Measurements from ENCODE around the gene USP5. TPM values are rescaled to one million over a fixed set of nuclear protein-coding genes. Genes with fewer than 3 reads are reported as not detected.

Gene USP5
- total and polyA plus RNA-seq, 2 donors (not counting 1 experiment from before 2014, with no cell fraction given), result 35.1 to 59.7 TPM

DNA sequence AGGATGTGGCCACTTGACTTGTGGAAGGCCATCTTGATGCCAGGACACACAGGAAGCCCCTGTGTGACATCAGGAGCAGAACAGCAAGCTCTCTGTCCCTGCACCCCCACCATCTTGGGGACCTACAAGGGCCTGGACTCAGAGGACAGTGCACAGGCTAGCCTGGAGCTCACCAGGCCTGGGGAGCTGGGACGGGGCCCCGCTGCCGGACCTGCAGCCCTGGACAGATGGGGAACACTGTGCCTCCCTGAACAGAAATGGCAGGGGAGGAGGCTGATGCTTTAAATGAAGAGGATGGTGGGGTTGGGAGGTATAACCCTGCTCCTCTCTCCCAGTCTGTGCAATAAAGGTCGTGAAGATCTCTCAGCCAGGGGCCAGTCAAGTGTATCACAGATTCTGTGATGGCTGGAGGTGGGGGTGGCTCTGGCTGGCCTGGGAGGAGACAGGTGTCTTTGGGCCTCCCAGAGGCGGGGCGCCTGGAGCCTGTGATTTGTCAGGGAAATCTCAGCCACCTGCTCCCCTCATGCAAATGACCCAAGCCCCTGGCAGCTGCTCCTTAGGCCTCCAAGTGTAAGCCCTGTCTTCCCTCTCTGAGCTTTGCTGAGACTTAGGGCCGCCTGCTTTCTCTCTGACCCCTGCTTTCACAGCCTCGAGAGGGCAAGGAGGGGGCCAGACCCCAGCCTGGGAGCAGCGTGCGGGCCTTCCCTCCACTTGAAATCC is 12.3 kb upstream of the USP5 start:
- intact Hi-C loops (cut with micrococcal nuclease), result no loop called here
- no peak overlapping the region for H3K9ac ChIP-seq (ENCODE audit: low read length)
- no peak for TF ChIP-seq EZH2 (IDR thresholded peaks at IDR 0.05; ENCODE audit: borderline replicate concordance, insufficient read depth, low read depth, low read length, poor library complexity, severe bottlenecking)
- TF ChIP-seq, protein P1, sequence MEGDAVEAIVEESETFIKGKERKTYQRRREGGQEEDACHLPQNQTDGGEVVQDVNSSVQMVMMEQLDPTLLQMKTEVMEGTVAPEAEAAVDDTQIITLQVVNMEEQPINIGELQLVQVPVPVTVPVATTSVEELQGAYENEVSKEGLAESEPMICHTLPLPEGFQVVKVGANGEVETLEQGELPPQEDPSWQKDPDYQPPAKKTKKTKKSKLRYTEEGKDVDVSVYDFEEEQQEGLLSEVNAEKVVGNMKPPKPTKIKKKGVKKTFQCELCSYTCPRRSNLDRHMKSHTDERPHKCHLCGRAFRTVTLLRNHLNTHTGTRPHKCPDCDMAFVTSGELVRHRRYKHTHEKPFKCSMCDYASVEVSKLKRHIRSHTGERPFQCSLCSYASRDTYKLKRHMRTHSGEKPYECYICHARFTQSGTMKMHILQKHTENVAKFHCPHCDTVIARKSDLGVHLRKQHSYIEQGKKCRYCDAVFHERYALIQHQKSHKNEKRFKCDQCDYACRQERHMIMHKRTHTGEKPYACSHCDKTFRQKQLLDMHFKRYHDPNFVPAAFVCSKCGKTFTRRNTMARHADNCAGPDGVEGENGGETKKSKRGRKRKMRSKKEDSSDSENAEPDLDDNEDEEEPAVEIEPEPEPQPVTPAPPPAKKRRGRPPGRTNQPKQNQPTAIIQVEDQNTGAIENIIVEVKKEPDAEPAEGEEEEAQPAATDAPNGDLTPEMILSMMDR (IDR thresholded peaks at IDR 0.05), result no peak
- ATAC-seq (ENCODE audit: low read depth) (peak; percentile 77), DNase-seq (peak; percentile 69)
- H3K9me3 ChIP-seq (ENCODE audit: control extremely low read depth in 1 of 3, control insufficient read depth in 2 of 3, insufficient read depth in 1 of 3, low read length in 2 of 3), result peaks cover 0 to 3% (median 0%) of the 10 kb centered on the region in 3 donors
- Mint-ChIP-seq H3K27ac (peak overlapping the region; percentile 61), H3K9me3 (ENCODE audit: insufficient read depth) (no peaks in the 10 kb centered on the region), H3K27me3 (no peaks in the 10 kb centered on the region), H3K4me3 (peak overlapping the region; percentile 34), H3K4me1 (peaks cover 17% of the 10 kb centered on the region)
- H3K4me3 ChIP-seq (ENCODE audit: control extremely low read depth in 1 of 5, extremely low read depth in 1 of 5, insufficient read depth in 1 of 5, low read depth in 2 of 5, low read length in 4 of 5), result no peak overlapping the region
- H4K20me1 ChIP-seq (ENCODE audit: control insufficient read depth, insufficient read depth, low read length, poor library complexity, severe bottlenecking), result no peaks in the 10 kb centered on the region
- H3K27me3 ChIP-seq (replicated peaks in 1 of 4; ENCODE audit: control extremely low read depth in 1 of 4, control insufficient read depth in 3 of 4, insufficient read depth in 4 of 4, low read length in 3 of 4), result peaks cover 0 to 9% (median 0%) of the 10 kb centered on the region in 4 experiments
- 67% methylated on average over 7 of the region's 10 CpGs for WGBS (ENCODE audit: insufficient coverage)
- H3K4me1 ChIP-seq (ENCODE audit: control insufficient read depth in 2 of 2, insufficient read depth in 2 of 2, low read length in 2 of 2), result peaks cover 0 to 24% of the 10 kb centered on the region in 2 donors
- peak overlapping the region; percentile 42 for H3K4me2 ChIP-seq (replicated peaks; ENCODE audit: low read depth, low read length, poor library complexity, severe bottlenecking)
- H3K79me2 ChIP-seq (ENCODE audit: control insufficient read depth, insufficient read depth, low read length), result no peaks in the 10 kb centered on the region
- peak overlapping the region; percentile 47 for H2AFZ ChIP-seq (ENCODE audit: insufficient read depth, low read depth, low read length, poor library complexity, severe bottlenecking)
- ChIA-PET POLR2A (interaction anchor here (1.2 kb wide), 1 partner anchor 13 kb away, joined by 4 read pairs; the partner anchor contains the start of gene USP5), CTCF (interaction anchor here (0.5 to 1.8 kb wide), 5 partner anchors 11 to 120 kb away, joined by 3 to 8 read pairs (median 5); partner anchors contain the start of genes CDCA3, MLF2 and USP5)
- no peaks in the 10 kb centered on the region for H3K36me3 ChIP-seq (replicated peaks in 1 of 2; ENCODE audit: control extremely low read depth in 1 of 2, control insufficient read depth in 1 of 2, extremely low read depth in 1 of 2, insufficient read depth in 2 of 2, low read length in 1 of 2)
- H3K27ac ChIP-seq (ENCODE audit: low read length in 2 of 2), result peak overlapping the region in 1 of 2 donors; percentile 24

DNA sequence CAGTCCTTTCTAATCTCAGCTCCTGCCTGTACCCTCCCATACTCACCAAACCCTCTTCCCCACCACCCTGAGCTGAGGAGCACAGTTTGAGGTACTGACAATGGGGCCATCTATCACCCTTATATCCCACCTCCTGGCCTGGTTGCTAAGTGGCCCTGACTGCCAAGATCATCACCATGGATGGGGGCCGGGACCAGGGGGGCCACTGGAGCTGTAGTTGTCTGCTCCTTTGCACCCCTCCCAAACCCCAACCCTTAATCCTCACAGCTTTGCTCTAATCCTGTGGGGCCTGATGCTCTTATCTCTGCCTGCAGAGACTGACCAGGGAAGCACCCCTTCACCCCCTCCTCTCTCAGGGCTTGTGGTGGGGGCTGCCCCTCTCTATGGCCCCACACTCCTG is 11.6 kb upstream of the USP5 start:
- H4K20me1 ChIP-seq (ENCODE audit: control insufficient read depth, insufficient read depth, low read length, poor library complexity, severe bottlenecking), result no peaks in the 10 kb centered on the region
- no peak overlapping the region for H3K4me3 Mint-ChIP-seq
- H3K4me2 ChIP-seq (replicated peaks; ENCODE audit: low read depth, low read length, poor library complexity, severe bottlenecking), result peak overlapping the region; percentile 42
- H2AFZ ChIP-seq (ENCODE audit: insufficient read depth, low read depth, low read length, poor library complexity, severe bottlenecking), result peak overlapping the region; percentile 47
- H3K9me3 Mint-ChIP-seq (ENCODE audit: insufficient read depth), result no peaks in the 10 kb centered on the region
- no peak overlapping the region for H3K4me3 ChIP-seq (ENCODE audit: control extremely low read depth in 1 of 5, extremely low read depth in 1 of 5, insufficient read depth in 1 of 5, low read depth in 2 of 5, low read length in 4 of 5)
- POLR2A ChIA-PET, result no interaction called here
- no peak overlapping the region for H3K9ac ChIP-seq (ENCODE audit: low read length)
- CTCF ChIA-PET, result interaction anchor here (0.5 to 1.8 kb wide), 3 partner anchors 11 to 120 kb away, joined by 3 to 8 read pairs (median 3); partner anchors contain the start of genes CDCA3, MLF2 and USP5
- H3K27me3 Mint-ChIP-seq, result no peaks in the 10 kb centered on the region
- TF ChIP-seq EZH2 (IDR thresholded peaks at IDR 0.05; ENCODE audit: borderline replicate concordance, insufficient read depth, low read depth, low read length, poor library complexity, severe bottlenecking), result no peak
- TF ChIP-seq, protein P1 (IDR thresholded peaks at IDR 0.05), result no peak
- peaks cover 0 to 9% (median 0%) of the 10 kb centered on the region in 4 experiments for H3K27me3 ChIP-seq (replicated peaks in 1 of 4; ENCODE audit: control extremely low read depth in 1 of 4, control insufficient read depth in 3 of 4, insufficient read depth in 4 of 4, low read length in 3 of 4)
- no peaks in the 10 kb centered on the region for H3K36me3 ChIP-seq (replicated peaks in 1 of 2; ENCODE audit: control extremely low read depth in 1 of 2, control insufficient read depth in 1 of 2, extremely low read depth in 1 of 2, insufficient read depth in 2 of 2, low read length in 1 of 2)
- peaks cover 17% of the 10 kb centered on the region for H3K4me1 Mint-ChIP-seq
- H3K27ac Mint-ChIP-seq, result peak overlapping the region; percentile 61
- ATAC-seq (ENCODE audit: low read depth), result no peak
- DNase-seq, result no peak
- peaks cover 0 to 24% of the 10 kb centered on the region in 2 donors for H3K4me1 ChIP-seq (ENCODE audit: control insufficient read depth in 2 of 2, insufficient read depth in 2 of 2, low read length in 2 of 2)
- peaks cover 0 to 3% (median 0%) of the 10 kb centered on the region in 3 donors for H3K9me3 ChIP-seq (ENCODE audit: control extremely low read depth in 1 of 3, control insufficient read depth in 2 of 3, insufficient read depth in 1 of 3, low read length in 2 of 3)
- WGBS (ENCODE audit: insufficient coverage), result 100% methylated on average over 1 of the region's 1 CpG
- H3K27ac ChIP-seq (ENCODE audit: low read length in 2 of 2), result peak overlapping the region in 1 of 2 donors; percentile 24
- intact Hi-C loops (cut with micrococcal nuclease), result no loop called here
- H3K79me2 ChIP-seq (ENCODE audit: control insufficient read depth, insufficient read depth, low read length), result no peaks in the 10 kb centered on the region

Data from B cell (primary cell).